NB4 (cell line): ENCODE results near the gene HS6ST3.
"Not testable (repeated sequence)": the region's sequence is repeated elsewhere in the genome, so short reads cannot be mapped to it uniquely, and the experiment has no call there.

Experiments used
- CTCF ChIP-seq: IDR thresholded peaks from one replicate; pipeline ENCODE4 v1.5.1; 2012; ENCODE audit warnings: low read depth, low read length
- POLR2A ChIP-seq: IDR thresholded peaks from 2 replicates; pipeline ENCODE4 v1.6.1; 2011; ENCODE audit warnings: mild to moderate bottlenecking; ENCODE audit not compliant: insufficient read length; ENCODE audit errors: extremely low read depth

- not testable (repeated sequence) for TF ChIP-seq CTCF, POLR2A
Observed at GRCh38 chr13:96051491-96051890, 38.4 kb upstream of the HS6ST3 start.
